HL-60 (cell line): ENCODE data around the gene KRTAP5-11.
"Not testable (repeated sequence)": the region's sequence is repeated elsewhere in the genome, so short reads cannot be mapped to it uniquely, and the experiment has no call there.

ENCODE experiments used
- REST ChIP-seq: IDR thresholded peaks from 2 replicates; pipeline ENCODE4 v1.6.1; 2012; ENCODE audit warnings: low read depth; ENCODE audit not compliant: insufficient replicate concordance
- TF ChIP-seq, protein P1 (sequence below): IDR thresholded peaks from one replicate; pipeline ENCODE4 v1.5.1; 2011; ENCODE audit warnings: low read length, control low read depth, inconsistent platforms; ENCODE audit not compliant: insufficient read depth

DNA sequence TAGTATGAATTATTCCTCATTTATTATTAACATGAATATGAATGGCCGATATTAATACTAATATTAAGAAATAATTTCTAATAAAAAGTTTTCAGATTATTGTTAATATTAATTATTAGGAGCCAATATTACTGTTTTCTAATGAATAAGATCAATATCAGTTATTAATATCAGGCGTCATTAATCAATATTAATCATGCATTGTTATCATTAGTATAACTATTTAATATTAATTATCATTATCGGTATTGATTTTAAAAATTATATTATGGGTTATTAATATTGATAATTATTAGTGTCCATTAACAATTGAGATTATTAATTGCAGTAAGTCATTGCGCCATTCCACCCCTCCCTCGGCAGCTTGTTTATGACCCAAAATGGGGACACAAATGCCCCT is 3.0 kb upstream of the KRTAP5-11 start:
- TF ChIP-seq, protein P1, sequence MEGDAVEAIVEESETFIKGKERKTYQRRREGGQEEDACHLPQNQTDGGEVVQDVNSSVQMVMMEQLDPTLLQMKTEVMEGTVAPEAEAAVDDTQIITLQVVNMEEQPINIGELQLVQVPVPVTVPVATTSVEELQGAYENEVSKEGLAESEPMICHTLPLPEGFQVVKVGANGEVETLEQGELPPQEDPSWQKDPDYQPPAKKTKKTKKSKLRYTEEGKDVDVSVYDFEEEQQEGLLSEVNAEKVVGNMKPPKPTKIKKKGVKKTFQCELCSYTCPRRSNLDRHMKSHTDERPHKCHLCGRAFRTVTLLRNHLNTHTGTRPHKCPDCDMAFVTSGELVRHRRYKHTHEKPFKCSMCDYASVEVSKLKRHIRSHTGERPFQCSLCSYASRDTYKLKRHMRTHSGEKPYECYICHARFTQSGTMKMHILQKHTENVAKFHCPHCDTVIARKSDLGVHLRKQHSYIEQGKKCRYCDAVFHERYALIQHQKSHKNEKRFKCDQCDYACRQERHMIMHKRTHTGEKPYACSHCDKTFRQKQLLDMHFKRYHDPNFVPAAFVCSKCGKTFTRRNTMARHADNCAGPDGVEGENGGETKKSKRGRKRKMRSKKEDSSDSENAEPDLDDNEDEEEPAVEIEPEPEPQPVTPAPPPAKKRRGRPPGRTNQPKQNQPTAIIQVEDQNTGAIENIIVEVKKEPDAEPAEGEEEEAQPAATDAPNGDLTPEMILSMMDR, result not testable (repeated sequence)
- TF ChIP-seq REST, result not testable (repeated sequence)
